ENCODE results near the gene NLRP12. TPM values are rescaled to one million over a fixed set of nuclear protein-coding genes. Genes with fewer than 3 reads are reported as not detected.
"Not testable (repeated sequence)": the region's sequence is repeated elsewhere in the genome, so short reads cannot be mapped to it uniquely, and the experiment has no call there.

Gene NLRP12, protein sequence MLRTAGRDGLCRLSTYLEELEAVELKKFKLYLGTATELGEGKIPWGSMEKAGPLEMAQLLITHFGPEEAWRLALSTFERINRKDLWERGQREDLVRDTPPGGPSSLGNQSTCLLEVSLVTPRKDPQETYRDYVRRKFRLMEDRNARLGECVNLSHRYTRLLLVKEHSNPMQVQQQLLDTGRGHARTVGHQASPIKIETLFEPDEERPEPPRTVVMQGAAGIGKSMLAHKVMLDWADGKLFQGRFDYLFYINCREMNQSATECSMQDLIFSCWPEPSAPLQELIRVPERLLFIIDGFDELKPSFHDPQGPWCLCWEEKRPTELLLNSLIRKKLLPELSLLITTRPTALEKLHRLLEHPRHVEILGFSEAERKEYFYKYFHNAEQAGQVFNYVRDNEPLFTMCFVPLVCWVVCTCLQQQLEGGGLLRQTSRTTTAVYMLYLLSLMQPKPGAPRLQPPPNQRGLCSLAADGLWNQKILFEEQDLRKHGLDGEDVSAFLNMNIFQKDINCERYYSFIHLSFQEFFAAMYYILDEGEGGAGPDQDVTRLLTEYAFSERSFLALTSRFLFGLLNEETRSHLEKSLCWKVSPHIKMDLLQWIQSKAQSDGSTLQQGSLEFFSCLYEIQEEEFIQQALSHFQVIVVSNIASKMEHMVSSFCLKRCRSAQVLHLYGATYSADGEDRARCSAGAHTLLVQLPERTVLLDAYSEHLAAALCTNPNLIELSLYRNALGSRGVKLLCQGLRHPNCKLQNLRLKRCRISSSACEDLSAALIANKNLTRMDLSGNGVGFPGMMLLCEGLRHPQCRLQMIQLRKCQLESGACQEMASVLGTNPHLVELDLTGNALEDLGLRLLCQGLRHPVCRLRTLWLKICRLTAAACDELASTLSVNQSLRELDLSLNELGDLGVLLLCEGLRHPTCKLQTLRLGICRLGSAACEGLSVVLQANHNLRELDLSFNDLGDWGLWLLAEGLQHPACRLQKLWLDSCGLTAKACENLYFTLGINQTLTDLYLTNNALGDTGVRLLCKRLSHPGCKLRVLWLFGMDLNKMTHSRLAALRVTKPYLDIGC
- total RNA-seq, result under 1 TPM in 1 of 4 donors, not detected in 3; 0.18 TPM

DNA sequence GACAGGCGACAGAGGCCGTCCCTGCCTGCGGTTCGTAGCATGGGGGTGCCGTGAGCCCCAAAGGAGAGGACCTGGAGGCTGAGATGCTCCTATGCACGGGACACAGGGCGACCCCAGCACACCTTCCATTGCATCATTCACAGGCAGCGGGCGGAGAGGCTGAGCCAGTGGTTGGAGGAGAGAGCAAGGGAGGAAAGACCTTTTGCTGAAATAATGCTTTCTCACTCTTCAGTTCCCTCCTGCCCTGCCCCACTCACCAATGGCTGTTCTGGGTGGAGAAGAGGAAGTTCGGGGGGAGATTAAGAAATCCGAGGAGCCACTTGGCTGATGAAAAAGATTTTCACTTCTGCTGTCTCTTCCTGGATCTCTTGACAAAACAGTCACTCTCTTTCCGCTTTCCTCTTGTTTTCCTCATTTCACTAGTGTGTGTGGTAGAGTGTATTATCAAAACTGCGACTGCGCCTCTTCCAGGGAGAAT, at the start of gene NLRP12:
NLRP12 (minus strand) TSS at position 181 of the 478 bp plus-strand sequence; CDS start at position 41, 140 bp downstream.
- Histone ChIP-seq H3K9me3 (no peaks in the 10 kb centered on the region), H3K27ac (no peak within 1 kb of the TSS), H3K27me3 (peaks cover 20% of the 10 kb centered on the region), H3K4me3 (no peak within 1 kb of the TSS), H3K4me1 (no peaks in the 10 kb centered on the region), H3K36me3 (no peaks in the 10 kb centered on the region)
- TF ChIP-seq, protein P1, sequence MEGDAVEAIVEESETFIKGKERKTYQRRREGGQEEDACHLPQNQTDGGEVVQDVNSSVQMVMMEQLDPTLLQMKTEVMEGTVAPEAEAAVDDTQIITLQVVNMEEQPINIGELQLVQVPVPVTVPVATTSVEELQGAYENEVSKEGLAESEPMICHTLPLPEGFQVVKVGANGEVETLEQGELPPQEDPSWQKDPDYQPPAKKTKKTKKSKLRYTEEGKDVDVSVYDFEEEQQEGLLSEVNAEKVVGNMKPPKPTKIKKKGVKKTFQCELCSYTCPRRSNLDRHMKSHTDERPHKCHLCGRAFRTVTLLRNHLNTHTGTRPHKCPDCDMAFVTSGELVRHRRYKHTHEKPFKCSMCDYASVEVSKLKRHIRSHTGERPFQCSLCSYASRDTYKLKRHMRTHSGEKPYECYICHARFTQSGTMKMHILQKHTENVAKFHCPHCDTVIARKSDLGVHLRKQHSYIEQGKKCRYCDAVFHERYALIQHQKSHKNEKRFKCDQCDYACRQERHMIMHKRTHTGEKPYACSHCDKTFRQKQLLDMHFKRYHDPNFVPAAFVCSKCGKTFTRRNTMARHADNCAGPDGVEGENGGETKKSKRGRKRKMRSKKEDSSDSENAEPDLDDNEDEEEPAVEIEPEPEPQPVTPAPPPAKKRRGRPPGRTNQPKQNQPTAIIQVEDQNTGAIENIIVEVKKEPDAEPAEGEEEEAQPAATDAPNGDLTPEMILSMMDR (IDR thresholded peaks at IDR 0.05), result no peak
- TF ChIP-seq EP300 (IDR thresholded peaks at IDR 0.05) (no peak), POLR2A (IDR thresholded peaks at IDR 0.05) (no peak), POLR2AphosphoS5 (IDR thresholded peaks at IDR 0.05) (no peak)
- no peak for DNase-seq (ENCODE audit: low spot score in 2 of 2)
- 71% methylated on average over 14 of the region's 14 CpGs for WGBS

DNA sequence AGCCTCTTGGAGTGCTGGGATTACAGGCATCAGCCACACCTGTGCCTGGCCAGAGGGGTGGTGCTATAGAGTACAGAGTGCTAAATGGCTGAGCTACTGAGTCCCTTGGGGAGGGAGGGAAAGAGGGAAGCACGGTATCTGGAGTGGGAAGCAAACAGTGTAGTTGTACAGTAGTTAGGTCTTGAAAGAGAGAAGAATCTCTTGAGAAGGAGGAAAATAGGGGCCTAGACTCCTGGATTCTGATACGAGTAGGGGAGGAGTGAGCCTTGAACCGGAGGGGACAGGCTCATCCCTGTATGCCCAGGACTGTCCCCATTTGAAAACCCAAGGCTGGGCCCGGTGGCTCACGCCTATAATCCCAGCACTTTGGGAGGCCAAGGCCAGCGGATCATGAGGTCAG, 48.6 kb upstream of the NLRP12 start:
- DNase-seq (ENCODE audit: low spot score in 2 of 2), result no peak
- no peaks in the 10 kb centered on the region for H3K27me3 ChIP-seq
- H3K4me3 ChIP-seq, result no peak overlapping the region
- H3K27ac ChIP-seq, result no peak overlapping the region
- H3K36me3 ChIP-seq, result peaks cover 30% of the 10 kb centered on the region
- TF ChIP-seq POLR2AphosphoS5 (IDR thresholded peaks at IDR 0.05), result no peak
- TF ChIP-seq EP300 (IDR thresholded peaks at IDR 0.05), result no peak
- WGBS, result 80% methylated on average over 6 of the region's 6 CpGs
- H3K9me3 ChIP-seq, result no peaks in the 10 kb centered on the region
- peaks cover 45% of the 10 kb centered on the region for H3K4me1 ChIP-seq

DNA sequence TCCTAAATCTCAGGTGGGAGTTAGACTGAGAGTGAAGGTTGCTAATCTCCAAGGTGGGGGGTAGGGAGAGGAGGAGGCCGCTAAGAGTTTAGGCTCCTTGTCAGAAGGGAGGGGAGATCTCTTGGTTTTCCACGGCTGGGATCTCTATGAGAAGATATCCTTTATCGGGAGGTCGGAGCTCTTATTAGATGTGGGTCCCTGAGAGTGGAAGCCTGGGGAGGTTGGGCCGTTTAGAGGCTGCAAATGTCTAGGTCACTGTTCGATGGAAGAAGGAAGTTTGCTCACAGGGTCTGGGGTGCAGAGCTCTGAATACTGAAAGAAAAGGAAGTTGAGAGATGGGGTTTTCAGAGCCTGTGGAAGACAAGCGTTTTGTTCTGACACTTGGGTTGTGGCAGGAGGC, 47.3 kb upstream of the NLRP12 start:
- no peak for DNase-seq (ENCODE audit: low spot score in 2 of 2)
- 58% methylated on average over 7 of the region's 7 CpGs for WGBS
- H3K4me3 ChIP-seq, result no peak overlapping the region
- no peak overlapping the region for H3K27ac ChIP-seq
- H3K9me3 ChIP-seq, result no peaks in the 10 kb centered on the region
- H3K36me3 ChIP-seq, result peaks cover 30% of the 10 kb centered on the region
- TF ChIP-seq POLR2AphosphoS5 (IDR thresholded peaks at IDR 0.05), result no peak
- peaks cover 55% of the 10 kb centered on the region for H3K4me1 ChIP-seq
- H3K27me3 ChIP-seq, result no peaks in the 10 kb centered on the region

DNA sequence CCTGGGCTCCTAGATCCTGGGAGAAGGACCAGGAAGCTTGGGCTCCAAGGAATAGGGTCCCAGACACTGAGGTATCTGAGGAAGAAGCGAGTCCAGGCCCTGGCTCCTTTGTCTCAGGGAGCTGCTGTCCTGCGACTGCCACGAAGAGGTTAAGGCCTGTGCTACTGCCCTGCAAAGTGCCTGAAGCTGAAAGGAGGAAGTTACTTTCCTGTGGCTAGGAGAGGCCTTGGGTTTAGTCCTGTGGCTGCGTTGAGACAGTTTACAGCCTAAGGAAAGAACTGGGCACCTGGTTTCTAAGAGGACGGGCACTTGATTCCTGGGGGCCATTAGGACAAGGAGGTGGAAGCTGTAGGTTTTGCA, 46.4 kb upstream of the NLRP12 start:
- WGBS, result 70% methylated on average over 5 of the region's 5 CpGs
- TF ChIP-seq EP300 (IDR thresholded peaks at IDR 0.05) (no peak), POLR2AphosphoS5 (IDR thresholded peaks at IDR 0.05) (no peak), POLR2A (IDR thresholded peaks at IDR 0.05) (no peak)
- TF ChIP-seq, protein P1 (IDR thresholded peaks at IDR 0.05), result no peak
- no peaks in the 10 kb centered on the region for H3K9me3 ChIP-seq
- DNase-seq (ENCODE audit: low spot score in 2 of 2), result peak in 1 of 2 donors; percentile 72
- no peaks in the 10 kb centered on the region for H3K27me3 ChIP-seq
- H3K36me3 ChIP-seq, result peaks cover 27% of the 10 kb centered on the region
- peaks cover 61% of the 10 kb centered on the region for H3K4me1 ChIP-seq
- peak overlapping the region; percentile 80 for H3K4me3 ChIP-seq
- H3K27ac ChIP-seq, result peak overlapping the region; percentile 47

DNA sequence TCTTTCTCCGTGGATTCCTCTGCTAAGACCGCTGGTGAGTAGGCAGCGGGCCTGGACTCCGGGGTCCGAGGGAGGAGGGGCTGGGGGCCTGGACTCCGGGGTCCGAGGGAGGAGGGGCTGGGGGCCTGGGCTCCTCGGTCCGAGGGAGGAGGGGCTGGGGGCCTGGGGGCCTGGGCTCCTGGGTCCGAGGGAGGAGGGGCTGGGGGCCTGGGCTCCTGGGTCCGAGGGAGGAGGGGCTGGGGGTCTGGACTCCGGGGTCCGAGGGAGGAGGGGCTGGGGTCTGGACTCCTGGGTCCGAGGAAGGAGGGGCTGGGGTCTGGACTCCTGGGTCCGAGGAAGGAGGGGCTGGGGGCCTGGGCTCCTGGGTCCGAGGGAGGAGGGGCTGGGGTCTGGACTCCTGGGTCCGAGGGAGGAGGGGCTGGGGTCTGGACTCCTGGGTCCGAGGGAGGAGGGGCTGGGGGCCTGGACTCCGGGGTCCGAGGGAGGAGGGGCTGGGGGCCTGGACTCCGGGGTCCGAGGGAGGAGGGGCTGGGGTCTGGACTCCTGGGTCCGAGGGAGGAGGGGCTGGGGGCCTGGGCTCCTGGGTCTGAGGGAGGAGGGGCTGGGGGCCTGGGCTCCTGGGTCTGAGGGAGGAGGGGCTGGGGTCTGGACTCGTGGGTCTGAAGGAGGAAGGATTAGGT, 45.8 kb upstream of the NLRP12 start:
- DNase-seq (ENCODE audit: low spot score in 2 of 2), result peak in 1 of 2 donors; percentile 66
- peak overlapping the region; percentile 80 for H3K4me3 ChIP-seq
- not testable (repeated sequence) for H3K9me3 ChIP-seq, H3K27me3 ChIP-seq
- H3K27ac ChIP-seq, result peak overlapping the region; percentile 80
- H3K4me1 ChIP-seq, result peaks cover 62% of the 10 kb centered on the region
- H3K36me3 ChIP-seq, result peaks cover 21% of the 10 kb centered on the region
- 39% methylated on average over 4 of the region's 24 CpGs for WGBS
